ENCODE data around the gene C1QTNF9B. TPM values are rescaled to one million over a fixed set of nuclear protein-coding genes. Genes with fewer than 3 reads are reported as not detected.
"Not testable (repeated sequence)": the region's sequence is repeated elsewhere in the genome, so short reads cannot be mapped to it uniquely, and the experiment has no call there.

C1QTNF9B gene
- total RNA-seq, 2 donors from 2014 or later, result not detected

DNA sequence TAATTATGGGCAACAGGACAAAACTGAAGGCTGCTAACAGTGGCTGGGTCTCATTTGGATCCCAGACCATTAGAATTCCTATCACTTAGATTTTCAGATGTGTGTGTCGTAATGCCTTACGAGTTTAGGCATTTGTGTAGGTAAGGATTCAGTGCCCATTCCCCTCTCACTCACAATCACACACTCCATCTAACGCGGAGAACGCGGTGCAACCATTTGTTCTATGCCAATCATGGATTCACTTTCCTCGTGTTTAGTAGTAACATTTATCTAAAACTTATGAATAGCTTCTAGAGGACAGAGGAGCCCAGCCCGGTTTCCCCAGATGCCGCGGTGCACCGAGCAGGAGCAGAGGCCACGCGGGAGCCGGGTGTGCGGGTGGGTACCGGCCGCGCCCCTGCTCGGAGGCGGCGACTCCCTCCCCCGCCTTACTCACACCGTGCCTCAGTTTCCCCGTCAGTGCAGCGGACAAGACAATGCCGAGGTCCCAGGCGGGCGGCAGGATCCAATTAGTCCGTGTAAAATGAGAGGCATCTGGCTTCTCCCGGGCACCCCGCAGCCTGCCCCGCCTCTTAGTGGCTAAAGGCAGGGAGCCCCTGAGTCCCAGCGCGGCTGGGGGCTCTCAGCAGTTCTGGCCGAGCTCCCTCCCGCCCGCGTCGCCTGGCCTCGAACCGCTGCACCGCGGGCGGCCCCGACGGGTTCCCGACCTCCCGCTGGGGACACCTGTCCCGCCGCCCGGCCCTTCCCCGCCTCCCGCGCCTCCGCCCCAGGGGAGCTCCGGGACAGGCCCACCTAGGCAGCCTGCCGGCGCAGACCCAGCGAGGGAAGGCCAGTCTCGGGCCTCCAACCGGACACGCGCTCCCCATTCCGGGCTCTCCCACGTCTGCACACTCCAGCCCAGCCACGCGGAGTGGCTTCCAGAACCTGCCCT lies 5.9 kb upstream of the C1QTNF9B start:
- Mint-ChIP-seq H3K9me3 (no peaks in the 10 kb centered on the region), H3K36me3 (peaks cover 0 to 5% of the 10 kb centered on the region in 2 donors), H3K27ac (no peak overlapping the region)
- no peak for DNase-seq (ENCODE audit: low spot score in 2 of 2)
- peak in 1 of 2 donors; percentile 26 for ATAC-seq

DNA sequence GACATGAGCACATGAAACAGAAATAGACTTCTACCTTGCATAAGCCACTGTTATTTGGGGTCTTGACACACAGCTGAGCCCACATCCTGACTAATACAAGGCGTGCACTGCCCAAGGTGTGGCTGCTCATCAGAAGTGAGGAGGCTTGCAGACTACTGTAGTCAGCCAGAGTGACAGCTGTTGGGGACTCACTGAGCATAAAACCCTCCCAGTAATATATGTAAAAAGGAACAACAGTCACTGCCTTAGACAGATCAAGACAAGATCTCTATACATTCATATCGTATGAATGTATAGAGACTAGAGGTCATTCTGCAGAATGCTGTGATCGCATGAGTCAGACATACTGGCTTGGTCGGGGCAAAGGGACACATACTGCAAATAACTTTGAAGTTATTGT lies 4.1 kb upstream of the C1QTNF9B start:
- no peak for DNase-seq (ENCODE audit: low spot score in 2 of 2)
- no peak overlapping the region for H3K27ac Mint-ChIP-seq
- peak; percentile 24 to 64 for ATAC-seq
- peaks cover 0 to 5% of the 10 kb centered on the region in 2 donors for H3K36me3 Mint-ChIP-seq
- no peaks in the 10 kb centered on the region for H3K9me3 Mint-ChIP-seq

DNA sequence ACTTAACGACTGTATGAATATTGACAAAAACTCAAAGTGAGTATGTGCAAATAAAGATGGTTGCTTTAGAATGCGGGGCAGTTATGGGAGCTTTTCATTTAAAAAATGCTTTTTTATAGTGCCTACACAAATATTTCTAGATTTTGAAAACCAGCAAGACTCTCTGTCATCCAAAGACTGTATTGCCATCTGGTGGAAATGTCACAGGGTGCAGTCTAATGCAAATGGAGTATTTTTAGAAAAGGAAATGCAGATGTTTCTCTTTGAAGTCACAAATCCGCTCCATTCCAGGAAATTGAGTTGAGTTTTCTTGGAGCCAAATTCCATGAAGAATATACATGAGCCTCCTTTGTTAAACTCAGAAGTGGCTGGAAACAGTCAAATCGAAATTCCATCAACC lies 2.3 kb upstream of the C1QTNF9B start:
- Mint-ChIP-seq H3K36me3 (peaks cover 0 to 2% of the 10 kb centered on the region in 2 donors), H3K9me3 (no peaks in the 10 kb centered on the region), H3K27ac (no peak overlapping the region)
- DNase-seq (ENCODE audit: low spot score in 2 of 2) (no peak), ATAC-seq (peak in 1 of 2 donors; percentile 44)

DNA sequence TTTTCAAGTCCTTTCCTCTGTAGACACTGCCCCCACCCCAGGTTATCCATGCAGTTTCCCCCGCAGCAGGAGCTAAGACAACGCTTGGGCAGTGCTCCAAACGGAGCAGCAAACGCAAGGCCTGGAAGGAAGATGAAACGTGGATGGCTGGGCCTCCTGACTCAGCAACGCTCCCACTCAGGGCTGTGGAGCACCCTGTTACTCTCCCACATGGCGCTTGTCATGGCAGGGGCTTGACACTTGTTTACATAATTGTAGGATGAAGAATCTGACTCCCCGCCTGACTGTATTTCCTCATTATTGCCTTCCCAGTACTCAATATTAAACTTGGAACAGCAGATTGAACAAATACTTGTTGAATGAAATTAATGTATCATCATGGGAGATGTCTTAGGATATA lies 799 bp upstream of the C1QTNF9B start:
- ATAC-seq (no peak), DNase-seq (ENCODE audit: low spot score in 2 of 2) (no peak)
- Mint-ChIP-seq H3K36me3 (no peaks in the 10 kb centered on the region), H3K9me3 (no peaks in the 10 kb centered on the region), H3K27ac (no peak overlapping the region)

DNA sequence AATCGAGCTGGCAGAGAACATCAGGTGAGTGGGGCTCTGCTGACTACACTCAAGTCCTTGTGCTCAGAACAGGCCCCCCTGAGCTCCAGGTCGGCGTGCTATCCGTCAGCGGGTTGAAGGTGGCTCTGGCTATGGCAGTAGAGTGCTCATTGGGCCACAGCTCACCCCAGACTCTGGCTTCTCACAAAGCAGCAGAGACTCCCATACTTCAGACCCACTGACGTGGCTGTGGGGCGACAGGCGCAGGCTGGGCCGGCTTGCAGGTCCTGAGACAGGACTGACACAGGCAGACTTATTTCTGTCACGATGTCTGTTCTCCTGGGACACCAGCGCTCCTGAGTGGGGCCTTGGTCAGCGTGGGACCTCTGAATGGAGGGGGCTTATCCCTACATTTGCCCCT lies 2.6 kb downstream of the C1QTNF9B start:
- ATAC-seq; H3K27ac Mint-ChIP-seq; H3K9me3 Mint-ChIP-seq; DNase-seq (ENCODE audit: low spot score in 2 of 2); H3K36me3 Mint-ChIP-seq: not testable (repeated sequence)

DNA sequence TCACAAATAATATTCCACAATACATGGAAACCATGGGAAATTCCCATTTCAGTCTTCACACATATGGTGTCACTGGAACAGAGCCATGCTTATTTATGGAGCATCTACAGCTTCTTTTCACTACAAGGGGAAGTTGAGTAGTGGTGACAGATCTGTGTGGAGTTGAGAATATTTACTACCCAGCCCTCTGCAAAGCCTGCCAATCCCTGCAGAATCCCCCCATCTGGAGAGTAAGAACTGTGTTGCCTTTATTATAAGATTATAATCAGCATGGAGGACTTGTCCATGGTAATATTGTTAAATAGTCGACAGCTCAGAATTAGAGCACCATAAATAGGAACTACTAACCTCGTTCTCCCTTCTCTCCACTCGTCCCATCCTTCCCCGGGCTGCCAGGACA lies 3.5 kb downstream of the C1QTNF9B start:
- H3K27ac Mint-ChIP-seq; ATAC-seq; DNase-seq (ENCODE audit: low spot score in 2 of 2); H3K9me3 Mint-ChIP-seq; H3K36me3 Mint-ChIP-seq: not testable (repeated sequence)

DNA sequence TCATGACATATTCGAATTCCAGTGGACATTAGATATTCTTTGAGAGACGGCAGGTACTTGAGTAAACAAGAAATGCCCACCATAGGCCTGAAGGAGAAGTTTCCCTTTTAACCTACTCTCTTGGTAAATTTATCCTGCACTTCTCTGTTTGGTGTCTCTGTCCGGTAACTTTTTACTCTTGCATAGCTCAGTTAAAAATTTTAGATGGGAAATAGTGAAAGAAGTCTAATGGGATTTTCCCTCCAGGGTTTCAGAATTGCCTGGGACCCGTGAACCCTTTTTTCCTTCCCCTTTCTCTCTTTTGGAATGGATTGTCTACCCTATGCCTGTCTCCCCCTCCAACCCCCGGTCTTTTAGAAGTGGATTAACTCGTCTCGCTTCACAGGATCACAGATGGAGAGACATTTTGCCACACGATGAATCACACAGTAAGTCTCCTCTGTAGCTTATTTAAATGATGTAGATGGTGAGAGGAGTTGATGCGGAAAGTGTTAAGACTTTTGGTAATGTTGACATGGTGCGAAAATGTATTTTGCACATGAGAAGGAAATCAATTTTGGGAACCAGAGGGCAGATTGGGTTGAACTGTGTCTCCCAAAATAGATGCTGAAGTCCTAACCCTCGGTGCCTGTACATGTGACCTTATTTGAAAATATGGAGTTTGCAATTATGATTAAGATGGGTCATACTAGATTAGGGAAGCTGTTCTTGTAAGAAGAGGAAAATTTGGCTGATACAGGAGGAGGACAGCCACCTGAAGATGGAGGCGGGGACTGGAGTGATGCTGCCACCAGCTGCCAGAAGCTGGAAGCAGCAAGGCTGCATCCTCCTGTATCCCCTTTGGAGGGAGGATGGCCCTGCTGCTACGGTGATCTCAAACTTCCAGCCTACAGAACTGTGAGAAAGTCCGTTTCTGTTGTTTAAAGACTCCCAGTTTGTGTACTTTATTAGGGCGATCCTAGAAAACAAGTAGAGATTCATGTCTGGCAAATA lies 7.4 kb downstream of the C1QTNF9B start:
- ATAC-seq, result peak in 1 of 2 donors; percentile 21

DNA sequence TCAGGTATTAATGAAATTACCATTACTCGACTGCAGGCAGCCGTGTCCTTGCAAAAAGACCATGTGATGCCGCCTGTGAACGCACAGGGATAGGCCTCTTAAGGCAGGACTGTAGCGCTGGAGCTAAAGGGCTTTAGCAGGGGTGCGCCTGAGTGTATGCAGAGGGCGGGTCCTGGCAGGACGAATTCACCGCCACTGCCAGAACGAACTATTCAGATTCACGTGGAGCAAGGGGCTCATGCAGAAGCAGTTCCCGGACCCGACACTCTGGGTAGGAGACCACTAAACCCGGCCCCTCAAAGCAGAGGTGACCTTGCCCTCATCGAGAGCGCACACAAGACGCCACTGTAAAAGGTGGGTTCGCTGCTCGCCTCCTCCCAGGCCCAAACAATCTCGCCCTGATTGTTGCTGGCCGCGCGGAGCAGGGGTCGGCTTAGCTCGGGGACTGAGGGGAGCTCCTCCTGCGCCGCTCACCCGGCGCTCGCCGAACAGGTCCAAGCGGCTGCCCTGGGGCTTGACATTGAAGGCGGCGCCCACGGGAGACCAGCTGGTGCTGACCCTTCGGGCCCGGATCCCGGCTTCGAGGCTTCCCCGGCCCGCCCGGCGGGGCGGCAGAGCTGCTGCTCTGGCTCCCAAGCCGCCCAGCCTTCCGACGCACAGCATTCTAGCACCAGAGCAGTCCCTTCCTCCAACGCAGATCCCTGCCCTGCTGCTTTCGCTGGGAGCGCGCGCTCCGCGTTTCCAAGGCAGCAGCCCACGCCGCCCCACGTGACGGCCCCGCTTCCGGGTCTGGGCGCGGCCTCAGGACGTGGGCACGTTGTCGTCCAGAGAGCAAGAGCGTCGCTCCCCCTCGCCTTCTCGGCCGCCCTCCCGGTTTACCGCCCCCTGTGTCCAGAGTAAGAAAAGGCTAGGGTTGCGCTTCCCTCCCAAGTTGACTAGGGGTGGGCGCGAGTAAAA lies 8.4 kb downstream of the C1QTNF9B start, which contains the start of gene MIPEP:
MIPEP (minus strand) TSS at position 743 of the 957 bp plus-strand sequence; CDS start at position 663, 80 bp downstream.
- Mint-ChIP-seq H3K36me3 (no peaks in the 10 kb centered on the region), H3K9me3 (no peaks in the 10 kb centered on the region), H3K27ac (peak within 1 kb of the TSS; percentile 84 to 87)
- peak; percentile 96 to 97 for ATAC-seq
- DNase-seq (ENCODE audit: low spot score in 2 of 2), result peak; percentile 89 to 91

More for the DNA sequence above, 7.4 kb downstream of the C1QTNF9B start:
- no peak for DNase-seq (ENCODE audit: low spot score in 2 of 2)
- Mint-ChIP-seq H3K9me3 (no peaks in the 10 kb centered on the region), H3K36me3 (no peaks in the 10 kb centered on the region), H3K27ac (peak overlapping the region; percentile 84 to 87)

DNA sequence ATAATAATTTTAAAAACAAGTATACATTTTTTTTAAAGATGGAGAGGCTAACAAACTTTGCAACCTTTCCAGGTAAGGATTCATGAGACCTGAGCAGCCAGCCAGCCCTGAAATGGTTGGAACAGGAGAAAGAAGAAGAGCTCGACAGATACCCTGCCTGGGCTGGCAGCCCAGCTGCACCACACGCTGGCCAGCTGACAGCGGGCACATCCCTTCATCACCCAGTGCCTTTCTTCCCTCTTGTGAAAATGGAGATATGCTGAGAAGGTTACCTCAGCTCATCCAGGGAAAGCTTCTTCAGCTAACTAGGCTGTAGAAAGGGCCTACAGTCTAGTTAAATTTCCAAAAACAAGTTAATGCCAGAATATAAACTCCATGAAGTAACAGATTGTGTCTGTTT lies 12.9 kb downstream of the C1QTNF9B start:
- not testable (repeated sequence) for ATAC-seq; DNase-seq (ENCODE audit: low spot score in 2 of 2); H3K36me3 Mint-ChIP-seq; H3K9me3 Mint-ChIP-seq; H3K27ac Mint-ChIP-seq

DNA sequence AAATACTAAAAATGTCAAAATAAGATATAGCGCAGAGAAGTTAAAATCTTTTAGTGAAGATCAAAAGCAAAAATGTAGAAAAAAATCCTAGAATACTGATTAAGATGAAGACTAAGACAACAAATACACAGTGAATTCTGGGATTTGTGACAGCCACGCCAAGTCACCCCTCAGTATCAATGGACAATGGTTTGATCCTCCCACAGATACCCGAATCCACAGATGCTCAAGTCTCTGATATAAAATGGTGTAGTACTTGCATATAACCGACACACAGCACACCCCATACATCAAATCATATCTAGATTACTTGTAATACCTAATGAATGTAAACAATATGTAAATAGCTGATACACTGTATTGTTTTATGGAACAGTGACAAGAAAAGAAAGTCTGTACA lies 14.0 kb downstream of the C1QTNF9B start:
- Mint-ChIP-seq H3K36me3 (no peaks in the 10 kb centered on the region), H3K9me3 (no peaks in the 10 kb centered on the region), H3K27ac (peak overlapping the region in 1 of 2 donors; percentile 9)
- DNase-seq (ENCODE audit: low spot score in 2 of 2), result no peak
- no peak for ATAC-seq

DNA sequence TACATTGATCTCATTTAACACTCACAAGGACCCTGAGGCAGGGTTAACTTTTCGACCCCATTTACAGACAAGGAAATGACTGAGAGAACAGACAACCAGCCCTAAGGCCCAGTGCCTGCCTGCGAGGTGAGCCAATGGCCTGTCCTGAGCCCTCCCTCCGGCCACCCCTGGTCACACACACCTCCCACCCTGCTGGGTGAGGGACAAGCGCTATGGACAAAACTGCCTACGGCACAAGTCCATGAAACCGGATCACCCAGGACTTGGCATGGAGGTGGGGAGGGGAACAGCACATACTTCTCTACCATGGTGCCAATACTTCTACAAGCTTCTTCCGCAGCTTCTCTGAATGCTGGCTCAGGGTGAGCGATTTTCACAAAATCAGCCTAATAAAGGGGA lies 15.9 kb downstream of the C1QTNF9B start:
- not testable (repeated sequence) for H3K36me3 Mint-ChIP-seq; H3K27ac Mint-ChIP-seq; ATAC-seq; DNase-seq (ENCODE audit: low spot score in 2 of 2); H3K9me3 Mint-ChIP-seq

DNA sequence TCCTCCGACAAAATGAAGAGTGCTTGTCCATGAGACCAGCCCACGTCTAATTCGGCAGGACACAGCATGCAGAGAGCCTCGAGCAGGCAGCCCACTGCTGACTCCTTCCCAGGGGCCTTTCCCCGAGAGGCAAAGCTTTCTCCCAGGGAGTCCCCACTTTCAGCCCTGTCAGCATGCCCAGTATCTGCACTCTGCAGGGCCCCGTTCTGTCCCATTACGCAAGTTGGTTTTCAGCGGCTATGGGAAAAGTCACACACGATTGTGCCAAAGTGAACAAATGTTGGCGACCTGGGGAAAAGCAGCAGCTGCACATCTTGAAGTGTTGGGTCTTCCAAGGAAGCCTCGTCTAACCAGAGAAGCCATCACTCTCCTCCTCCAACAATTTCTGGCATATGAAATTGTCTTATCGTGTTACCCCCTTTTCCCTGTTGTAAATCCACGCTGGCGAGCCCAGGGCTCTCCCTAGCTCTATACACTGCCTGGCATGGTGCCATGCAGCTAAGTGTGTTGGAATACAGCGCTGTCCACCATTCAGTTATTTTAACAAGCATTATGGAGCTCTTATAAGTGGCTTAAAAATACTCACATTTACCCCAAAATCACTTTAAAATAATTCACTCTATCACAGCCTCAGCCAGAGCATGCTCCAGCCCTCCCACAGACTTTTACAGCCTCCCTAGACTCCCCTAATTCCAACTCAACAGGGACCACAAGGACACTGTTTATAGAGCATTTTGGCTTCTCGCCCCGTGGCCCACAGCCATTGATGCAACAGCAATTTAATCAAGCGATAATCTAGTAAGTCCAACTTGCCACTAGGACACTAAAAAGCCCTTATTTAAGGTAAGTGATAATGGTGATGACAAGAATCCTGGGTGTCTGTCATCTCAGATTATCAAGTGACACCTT lies 16.6 kb downstream of the C1QTNF9B start:
- H3K36me3 Mint-ChIP-seq; H3K27ac Mint-ChIP-seq; DNase-seq (ENCODE audit: low spot score in 2 of 2); ATAC-seq; H3K9me3 Mint-ChIP-seq: not testable (repeated sequence)

DNA sequence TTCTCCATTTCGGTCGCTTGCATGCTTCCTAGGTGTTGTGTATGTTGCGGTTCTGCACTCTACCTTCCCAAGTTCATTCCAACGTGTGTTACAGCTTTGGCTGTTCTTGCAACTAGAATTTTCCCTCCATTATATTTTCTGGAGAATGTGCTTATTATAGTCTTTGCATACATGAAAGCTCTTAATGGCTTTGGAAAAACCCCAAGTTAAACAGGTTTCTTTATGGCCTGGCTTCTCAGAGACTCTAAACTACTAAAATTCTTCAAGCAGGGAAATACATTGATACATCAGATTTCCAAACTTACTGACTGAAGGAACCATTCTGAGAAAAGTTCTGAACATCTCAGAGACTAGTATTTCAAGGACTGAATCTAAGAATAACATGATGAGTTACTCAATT lies 20.0 kb downstream of the C1QTNF9B start:
- no peak for ATAC-seq

DNA sequence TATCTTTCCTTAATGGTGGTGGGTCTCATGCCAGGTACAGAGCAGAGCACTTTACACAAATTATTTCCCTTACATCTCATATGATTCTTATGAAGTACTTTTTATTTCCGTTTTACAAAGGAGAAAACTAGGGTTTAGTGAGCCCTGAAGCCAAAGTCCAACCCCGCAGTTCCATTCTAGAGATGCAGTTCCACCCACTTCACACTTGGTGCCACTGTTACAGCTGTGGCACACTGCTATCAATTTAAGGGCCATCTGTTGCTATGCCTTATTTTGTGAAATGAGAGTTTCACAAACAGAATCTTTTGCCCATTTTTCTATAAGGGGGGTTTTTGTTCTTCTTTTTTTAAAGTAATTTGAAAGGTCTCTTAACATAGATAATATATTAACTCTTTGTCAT lies 21.0 kb downstream of the C1QTNF9B start:
- Mint-ChIP-seq H3K27ac (no peak overlapping the region), H3K9me3 (no peaks in the 10 kb centered on the region), H3K36me3 (no peaks in the 10 kb centered on the region)
- DNase-seq (ENCODE audit: low spot score in 2 of 2), result no peak
- ATAC-seq, result no peak

More for the DNA sequence above, 20.0 kb downstream of the C1QTNF9B start:
- Mint-ChIP-seq H3K36me3 (no peaks in the 10 kb centered on the region), H3K27ac (no peak overlapping the region), H3K9me3 (no peaks in the 10 kb centered on the region)
- no peak for DNase-seq (ENCODE audit: low spot score in 2 of 2)

DNA sequence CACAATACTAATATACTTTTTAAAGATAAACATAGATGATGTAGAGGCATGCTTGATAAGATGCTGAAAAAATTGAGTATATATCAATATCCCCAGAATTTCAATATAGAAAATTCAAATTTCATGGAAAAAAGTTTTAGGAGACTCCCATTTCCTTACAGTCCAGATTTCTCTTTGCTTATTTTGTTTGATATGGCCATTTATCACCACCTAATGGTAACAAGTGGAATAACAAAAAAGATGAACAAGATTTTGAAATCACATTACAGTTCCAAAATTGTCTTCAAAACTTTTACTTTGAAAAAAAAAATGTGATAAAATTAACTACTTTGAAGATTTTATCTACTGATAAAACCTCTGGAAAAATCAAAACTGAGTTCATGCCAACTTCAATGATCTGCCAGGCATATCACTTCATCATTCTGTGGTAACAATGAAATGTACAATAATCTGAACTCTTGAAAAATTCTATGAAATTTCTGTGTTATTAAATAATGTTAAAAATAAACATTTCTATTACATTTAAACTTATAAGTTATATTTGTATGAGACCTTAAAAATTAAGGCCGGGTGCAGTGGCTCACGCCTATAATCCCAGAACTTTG lies 25.6 kb downstream of the C1QTNF9B start:
- Mint-ChIP-seq H3K9me3 (no peaks in the 10 kb centered on the region), H3K27ac (no peak overlapping the region), H3K36me3 (no peaks in the 10 kb centered on the region)
- DNase-seq (ENCODE audit: low spot score in 2 of 2) (no peak), ATAC-seq (no peak)
